Mucosa of stomach (tissue), 1 donor: Measurements from ENCODE around the gene LOXL3.
A peak's percentile ranks its signal among the peaks of the same experiment; 100 is the strongest.

Experiments used
- H3K27me3 ChIP-seq: one replicate; pipeline ENCODE4 v1.7.0; 2013; ENCODE audit warnings: mild to moderate bottlenecking, low read length; ENCODE audit not compliant: control insufficient read depth, insufficient read depth
- H3K36me3 ChIP-seq: one replicate; pipeline ENCODE4 v1.7.0; 2013; ENCODE audit warnings: low read length; ENCODE audit not compliant: control insufficient read depth, insufficient read depth
- H3K4me1 ChIP-seq: one replicate; pipeline ENCODE4 v1.7.0; 2013; ENCODE audit warnings: mild to moderate bottlenecking, low read length; ENCODE audit not compliant: control insufficient read depth, insufficient read depth
- H3K4me3 ChIP-seq: one replicate; pipeline ENCODE4 v1.7.0; 2013; ENCODE audit warnings: low read length
- H3K9ac ChIP-seq: one replicate; pipeline ENCODE4 v1.7.0; 2013; ENCODE audit warnings: mild to moderate bottlenecking, low read length, moderate library complexity
- H3K9me3 ChIP-seq: one replicate; pipeline ENCODE4 v1.7.0; 2013; ENCODE audit warnings: mild to moderate bottlenecking, low read length, moderate library complexity; ENCODE audit not compliant: control insufficient read depth
- donor health status: Pancreatic carcinoma.

Gene LOXL3

GRCh38 chr2:74514368-74515270 is 39.1 kb downstream of the LOXL3 start, which contains the start of gene TLX2:
TSS of gene TLX2 (plus strand) at chr2:74514450. CDS start at chr2:74514807, 357 bp downstream.
- H3K27me3 ChIP-seq = peaks cover 95% of the 10 kb centered on the region
- H3K9me3 ChIP-seq = no peaks in the 10 kb centered on the region
- H3K4me3 ChIP-seq = no peak within 1 kb of the TSS
- peaks cover 21% of the 10 kb centered on the region for H3K4me1 ChIP-seq
- no peaks in the 10 kb centered on the region for H3K36me3 ChIP-seq
- H3K9ac ChIP-seq = no peak within 1 kb of the TSS

- Histone ChIP-seq H3K9me3 (no peaks in the 10 kb centered on the region), H3K4me3 (no peak overlapping the region), H3K27me3 (peaks cover 91% of the 10 kb centered on the region), H3K4me1 (peaks cover 21% of the 10 kb centered on the region), H3K9ac (no peak overlapping the region), H3K36me3 (no peaks in the 10 kb centered on the region)
Observed at GRCh38 chr2:74513605-74514367, 40.0 kb downstream of the LOXL3 start.

- Histone ChIP-seq H3K4me1 (peaks cover 27% of the 10 kb centered on the region), H3K9me3 (no peaks in the 10 kb centered on the region), H3K4me3 (no peak overlapping the region), H3K9ac (no peak overlapping the region), H3K36me3 (no peaks in the 10 kb centered on the region), H3K27me3 (peaks cover 89% of the 10 kb centered on the region)
Observed at GRCh38 chr2:74512744-74513604, 40.8 kb downstream of the LOXL3 start.

- Histone ChIP-seq H3K27me3 (peaks cover 76% of the 10 kb centered on the region), H3K9ac (no peak overlapping the region), H3K9me3 (no peaks in the 10 kb centered on the region), H3K36me3 (no peaks in the 10 kb centered on the region), H3K4me1 (peaks cover 31% of the 10 kb centered on the region), H3K4me3 (no peak overlapping the region)
Observed at GRCh38 chr2:74511104-74511989, 42.4 kb downstream of the LOXL3 start.

- Histone ChIP-seq H3K36me3 (no peaks in the 10 kb centered on the region), H3K9ac (no peak overlapping the region), H3K4me1 (peaks cover 36% of the 10 kb centered on the region), H3K27me3 (peaks cover 66% of the 10 kb centered on the region), H3K9me3 (no peaks in the 10 kb centered on the region), H3K4me3 (no peak overlapping the region)
Observed at GRCh38 chr2:74510272-74510671, 43.5 kb downstream of the LOXL3 start.

GRCh38 chr2:74507926-74508520 is 45.7 kb downstream of the LOXL3 start:
- H3K36me3 ChIP-seq = no peaks in the 10 kb centered on the region
- peak overlapping the region; percentile 91 for H3K9ac ChIP-seq
- H3K9me3 ChIP-seq = no peaks in the 10 kb centered on the region
- H3K27me3 ChIP-seq = peaks cover 43% of the 10 kb centered on the region
- H3K4me1 ChIP-seq = peaks cover 43% of the 10 kb centered on the region
- peak overlapping the region; percentile 92 for H3K4me3 ChIP-seq

GRCh38 chr2:74507145-74507925 is 46.4 kb downstream of the LOXL3 start, which contains the start of gene PCGF1:
TSS of gene PCGF1 (minus strand) at chr2:74507695. CDS start at chr2:74507668, 27 bp downstream.
- Histone ChIP-seq H3K27me3 (peaks cover 36% of the 10 kb centered on the region), H3K9me3 (no peaks in the 10 kb centered on the region), H3K4me1 (peaks cover 43% of the 10 kb centered on the region)

GRCh38 chr2:74505448-74506246 is 48.1 kb downstream of the LOXL3 start:
- Histone ChIP-seq H3K4me3 (no peak overlapping the region), H3K9ac (no peak overlapping the region), H3K27me3 (peaks cover 28% of the 10 kb centered on the region), H3K36me3 (no peaks in the 10 kb centered on the region), H3K9me3 (no peaks in the 10 kb centered on the region), H3K4me1 (peaks cover 48% of the 10 kb centered on the region)

More at GRCh38 chr2:74507145-74507925, 46.4 kb downstream of the LOXL3 start, which contains the start of gene PCGF1:
- H3K36me3 ChIP-seq = no peaks in the 10 kb centered on the region
- peak within 1 kb of the TSS; percentile 92 for H3K4me3 ChIP-seq
- H3K9ac ChIP-seq = peak within 1 kb of the TSS; percentile 91

GRCh38 chr2:74504591-74504990 is 49.2 kb downstream of the LOXL3 start:
- H3K4me3 ChIP-seq = peak overlapping the region; percentile 88
- H3K4me1 ChIP-seq = peaks cover 52% of the 10 kb centered on the region
- peaks cover 28% of the 10 kb centered on the region for H3K27me3 ChIP-seq

More at GRCh38 chr2:74504591-74504990, 49.2 kb downstream of the LOXL3 start:
- Histone ChIP-seq H3K36me3 (no peaks in the 10 kb centered on the region), H3K9me3 (no peaks in the 10 kb centered on the region), H3K9ac (no peak overlapping the region)
